Inferior parietal cortex (tissue), 1 donor: Measurements from ENCODE around the gene SBNO1.
"Not testable (repeated sequence)": the region's sequence is repeated elsewhere in the genome, so short reads cannot be mapped to it uniquely, and the experiment has no call there.

Experiments used
- DNase-seq: peaks from one replicate; pipeline ENCODE4 v3.0.0-alpha.2; 2016; ENCODE audit errors: extremely low spot score

SBNO1 gene

DNA sequence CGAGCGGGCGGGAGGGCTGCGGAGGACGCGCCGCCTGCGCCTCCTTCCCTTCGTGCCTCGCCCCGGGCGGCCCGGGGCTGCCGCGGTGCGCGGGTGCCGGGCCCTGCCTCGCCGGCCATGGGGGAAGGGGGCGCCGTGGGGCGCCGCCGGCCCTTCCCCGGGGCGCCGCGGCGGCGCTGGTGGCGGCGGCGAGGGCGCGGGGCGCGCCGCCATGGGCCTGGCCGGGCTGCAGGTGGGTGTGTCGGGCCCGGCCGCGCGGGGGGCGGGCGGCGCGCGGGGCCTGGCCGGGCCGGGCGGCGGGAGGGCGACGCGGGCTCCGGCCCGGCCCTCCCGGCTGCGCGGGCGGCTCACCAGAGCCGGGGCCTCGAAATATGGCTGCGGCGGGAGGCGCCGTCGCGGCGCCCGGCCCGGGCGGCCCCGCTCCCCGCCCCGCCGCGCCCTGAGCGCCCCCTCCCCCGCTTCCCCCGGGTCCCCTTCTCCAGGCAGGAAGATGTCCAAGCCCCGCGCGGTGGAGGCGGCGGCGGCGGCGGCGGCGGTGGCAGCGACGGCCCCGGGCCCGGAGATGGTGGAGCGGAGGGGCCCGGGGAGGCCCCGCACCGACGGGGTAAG, 24.4 kb upstream of the SBNO1 start:
- no peak for DNase-seq

GRCh38 chr12:123388177-123388950, 23.7 kb upstream of the SBNO1 start:
- peak; percentile 69 for DNase-seq

DNA sequence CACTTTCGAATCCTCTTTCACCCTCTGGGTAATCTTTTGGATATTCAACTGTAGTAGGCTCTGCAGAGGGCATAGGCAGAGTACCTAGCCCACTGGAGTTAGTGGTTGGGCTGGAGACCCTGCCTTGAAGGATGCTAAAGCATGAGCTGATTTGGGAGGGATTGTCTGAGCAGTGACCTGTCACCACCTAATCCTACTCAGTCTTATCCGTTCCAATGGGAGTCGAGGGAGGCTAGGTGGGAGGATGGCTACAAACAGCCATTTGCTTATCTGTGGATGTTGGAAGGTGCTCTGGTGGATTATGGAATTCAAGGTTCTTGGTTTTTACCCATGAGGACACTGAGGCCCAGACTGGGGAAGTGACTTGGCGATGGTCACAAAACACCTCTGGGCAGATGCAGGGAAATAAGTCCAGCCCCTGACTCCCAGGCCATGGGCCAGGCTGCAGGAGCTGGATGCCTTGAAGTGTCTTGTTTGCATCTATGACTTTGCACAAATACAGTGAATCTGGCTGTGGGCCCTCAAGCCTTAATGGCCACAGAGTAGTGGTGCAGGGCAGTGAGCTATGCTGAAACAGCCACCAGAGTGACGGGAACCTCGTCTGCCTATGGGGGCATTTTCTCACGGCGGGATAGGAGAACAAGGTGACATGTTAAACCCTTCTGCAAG, 23.0 kb upstream of the SBNO1 start:
- DNase-seq = no peak

- DNase-seq = not testable (repeated sequence)
Measured at GRCh38 chr12:123385536-123385935, 20.9 kb upstream of the SBNO1 start.

- DNase-seq = no peak
Measured at GRCh38 chr12:123384994-123385376, 20.3 kb upstream of the SBNO1 start.

- no peak for DNase-seq
Measured at GRCh38 chr12:123384318-123384993, 19.8 kb upstream of the SBNO1 start.

DNA sequence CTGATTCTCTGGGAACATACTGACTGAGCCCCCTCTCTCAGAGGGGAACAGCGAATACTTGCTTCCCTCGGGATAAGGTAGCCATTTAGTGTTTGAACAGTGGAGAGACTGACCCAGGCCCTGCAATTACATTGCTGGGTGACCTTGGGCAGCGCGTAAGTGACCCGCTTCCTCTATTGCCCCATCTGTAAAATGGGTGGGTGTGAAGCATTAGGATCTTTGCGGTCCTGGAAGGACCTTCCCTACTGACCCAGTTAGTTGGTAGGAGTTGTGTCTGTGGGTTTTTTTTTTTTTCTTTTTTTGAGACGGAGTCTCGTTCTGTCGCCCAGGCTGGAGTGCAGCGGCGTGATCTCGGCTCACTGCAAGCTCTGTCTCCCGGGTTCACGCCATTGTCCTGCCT, 18.0 kb upstream of the SBNO1 start:
- no peak for DNase-seq

DNA sequence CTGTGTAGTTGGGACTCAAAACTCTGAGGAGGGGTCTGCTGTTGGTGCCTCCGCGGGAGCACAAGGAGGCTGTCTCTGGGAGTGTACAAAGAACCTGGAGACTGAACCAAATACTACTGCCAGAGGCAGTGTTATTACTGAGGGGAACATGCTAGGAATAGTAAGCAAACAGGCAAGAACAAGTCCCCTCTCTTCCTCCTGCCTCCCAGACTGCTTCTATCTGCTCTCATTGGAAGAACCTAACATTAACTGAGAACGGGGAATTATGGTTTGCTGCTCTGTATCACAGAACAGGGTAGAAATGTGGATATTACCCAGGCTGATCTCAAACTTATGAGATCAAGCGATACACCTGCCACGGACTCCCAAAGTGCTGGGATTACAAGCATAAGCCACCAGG, 14.7 kb upstream of the SBNO1 start:
- no peak for DNase-seq

- DNase-seq = not testable (repeated sequence)
Measured at GRCh38 chr12:123372415-123372814, 7.8 kb upstream of the SBNO1 start.

DNA sequence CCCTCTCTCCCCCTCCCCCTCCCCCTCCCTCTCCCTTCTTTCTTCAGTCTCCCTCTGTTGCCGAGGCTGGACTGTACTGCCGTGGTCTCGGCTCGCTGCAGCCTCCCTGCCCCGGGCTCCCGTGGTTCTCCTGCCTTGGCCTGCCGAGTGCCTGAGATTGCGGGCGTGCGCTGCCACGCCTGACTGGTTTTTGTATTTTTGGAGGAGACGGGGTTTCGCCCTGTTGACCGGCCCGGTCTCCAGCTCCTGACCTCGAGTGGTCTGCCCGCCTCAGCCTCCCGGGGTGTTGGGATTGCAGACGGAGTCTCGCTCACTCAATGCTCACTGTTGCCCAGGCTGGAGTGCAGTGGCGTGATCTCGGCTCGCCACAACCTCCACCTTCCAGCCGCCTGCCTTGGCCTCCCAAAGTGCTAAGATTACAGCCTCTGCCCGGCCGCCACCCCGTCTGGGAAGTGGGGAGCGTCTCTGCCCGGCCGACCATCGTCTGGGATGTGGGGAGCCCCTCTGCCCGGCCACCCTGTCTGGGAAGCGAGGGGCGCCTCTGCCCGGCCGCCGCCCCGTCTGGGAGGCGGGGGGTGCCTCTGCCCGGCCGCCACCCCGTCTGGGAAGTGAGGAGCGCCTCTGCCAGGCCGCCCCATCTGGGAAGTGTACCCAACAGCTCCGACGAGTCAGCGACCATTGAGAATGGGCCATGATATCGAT, 7.2 kb upstream of the SBNO1 start:
- not testable (repeated sequence) for DNase-seq

DNA sequence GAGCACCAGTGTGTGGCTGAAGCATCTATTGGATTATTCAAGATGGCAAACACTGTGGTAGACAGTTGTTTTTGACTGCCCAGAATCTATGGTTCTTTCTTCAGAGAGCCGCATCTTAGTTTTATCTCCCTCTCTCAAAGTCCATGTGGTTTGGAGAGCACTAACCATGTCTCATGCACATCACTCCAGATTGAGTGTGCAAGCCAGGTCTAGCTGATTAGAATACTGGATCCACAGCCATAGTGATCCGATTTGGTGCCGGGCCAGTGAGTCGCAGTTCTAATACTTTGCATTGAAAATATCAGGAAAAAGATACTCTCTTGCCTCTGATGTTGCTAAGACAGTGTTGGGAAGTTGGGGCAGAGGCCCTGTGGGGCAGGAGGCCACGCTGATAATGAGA, 4.6 kb upstream of the SBNO1 start:
- DNase-seq = no peak

DNA sequence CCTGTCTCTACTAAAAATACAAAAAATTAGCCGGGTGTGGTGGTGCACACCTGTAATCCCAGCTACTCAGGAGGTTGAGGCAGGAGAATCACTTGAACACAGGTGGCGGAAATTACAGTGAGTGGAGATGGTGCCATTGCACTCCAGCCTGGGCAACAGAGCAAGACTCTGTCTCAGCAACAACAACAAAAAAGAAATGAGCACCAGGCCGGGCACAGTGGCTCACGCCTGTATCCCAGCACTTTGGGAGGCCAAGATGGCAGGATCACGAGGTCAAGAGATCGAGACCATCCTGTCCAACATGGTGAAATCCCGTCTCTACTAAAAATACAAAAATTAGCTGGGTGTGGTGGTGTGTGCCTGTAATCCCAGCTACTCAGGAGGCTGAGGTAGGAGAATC, 3.8 kb upstream of the SBNO1 start:
- DNase-seq = not testable (repeated sequence)

DNA sequence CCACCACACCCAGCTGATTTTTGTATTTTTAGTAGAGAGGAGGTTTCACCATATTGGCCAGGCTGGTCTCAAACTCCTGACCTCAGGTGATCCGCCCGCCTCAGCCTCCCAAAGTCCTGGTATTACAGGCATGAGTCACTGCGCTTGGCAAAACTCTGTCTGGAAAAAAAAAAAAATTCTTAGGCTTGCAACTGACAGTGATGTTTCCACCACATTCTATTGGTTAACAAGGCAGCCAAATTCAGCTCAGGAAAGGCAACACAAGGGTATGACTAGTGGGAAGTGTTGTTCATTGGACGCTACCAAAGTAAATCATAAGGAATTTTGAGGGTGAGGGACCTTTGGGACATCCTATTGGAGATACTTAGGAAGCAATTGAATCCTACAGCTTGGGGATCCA, 2.9 kb upstream of the SBNO1 start:
- DNase-seq = no peak

- DNase-seq = peak; percentile 98
Measured at GRCh38 chr12:123365025-123365917, 624 bp upstream of the SBNO1 start.

GRCh38 chr12:123363740-123364531, 711 bp downstream of the SBNO1 start:
- peak; percentile 32 for DNase-seq

- DNase-seq = no peak
Measured at GRCh38 chr12:123363390-123363739, 1.3 kb downstream of the SBNO1 start.

DNA sequence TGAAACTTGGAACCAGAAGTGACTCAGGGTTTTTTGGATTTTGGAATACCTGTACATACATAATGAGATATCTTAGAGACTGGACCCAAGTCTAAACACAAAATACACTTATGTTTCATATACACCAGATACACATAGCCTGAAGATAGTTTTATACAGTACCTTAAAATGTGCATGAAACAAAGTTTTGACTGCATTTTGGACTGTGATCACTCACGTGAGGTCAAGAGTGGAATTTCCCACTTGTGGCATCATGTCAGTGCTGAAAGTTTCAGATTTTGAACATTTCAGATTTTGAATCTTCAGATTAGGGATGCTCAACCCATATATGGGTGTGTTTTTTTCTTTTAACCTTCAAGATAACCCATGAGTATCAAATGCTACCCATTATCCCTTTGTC, 6.6 kb downstream of the SBNO1 start:
- no peak for DNase-seq

DNA sequence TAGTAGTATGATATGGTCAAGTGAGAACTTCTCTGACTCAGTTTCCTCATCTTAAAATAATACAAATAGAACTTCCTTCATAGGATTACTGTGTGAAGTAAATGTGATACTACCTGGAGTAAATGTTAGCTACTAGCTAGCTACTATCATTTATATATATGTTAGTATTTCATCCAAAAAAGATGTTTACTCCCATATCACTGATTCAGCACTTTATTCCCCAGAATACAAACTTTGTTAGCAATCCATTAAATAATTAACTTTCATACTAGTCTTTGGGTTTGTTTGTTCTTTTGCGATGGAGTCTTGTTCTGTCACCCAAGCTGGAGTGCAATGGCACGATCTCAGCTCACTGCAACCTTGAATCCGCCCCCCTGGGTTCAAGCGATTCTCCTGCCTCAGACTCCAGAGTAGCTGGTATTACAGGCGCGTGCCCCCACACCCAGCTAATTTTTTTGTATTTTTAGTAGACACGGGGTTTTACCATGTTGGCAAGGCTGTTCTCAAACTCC, 8.4 kb downstream of the SBNO1 start:
- no peak for DNase-seq

- no peak for DNase-seq
Measured at GRCh38 chr12:123354600-123354999, 10.0 kb downstream of the SBNO1 start.

GRCh38 chr12:123351349-123351748, 13.3 kb downstream of the SBNO1 start:
- DNase-seq = no peak
